ENCODE data around the gene PWWP2B. TPM values are rescaled to one million over a fixed set of nuclear protein-coding genes. Genes with fewer than 3 reads are reported as not detected.

PWWP2B gene
- total and polyA plus RNA-seq, 10 of the 15 experiments (the other 5 are each of a cell fraction or from before 2014, with no cell fraction given) = 0.04 to 0.87 (median 0.35) TPM; not detected in 4

- TF ChIP-seq ZNF592 (IDR thresholded peaks at IDR 0.05) (no peak), BCL3 (IDR thresholded peaks at IDR 0.05; ENCODE audit: borderline replicate concordance, insufficient read depth, low read depth, low read length, poor library complexity, severe bottlenecking) (no peak), BMI1 (IDR thresholded peaks at IDR 0.05; ENCODE audit: borderline replicate concordance) (no peak)
Observed at GRCh38 chr10:132446195-132446581, 49.2 kb downstream of the PWWP2B start (continued).

- H3K9me3 ChIP-seq (replicated peaks; ENCODE audit: control insufficient read depth, insufficient read depth, low read length) = no peaks in the 10 kb centered on the region
- peak; percentile 21 for DNase-seq (ENCODE audit: low read depth, low spot score)
- H3K4me1 ChIP-seq (ENCODE audit: control insufficient read depth, insufficient read depth, low read length) = peaks cover 19% of the 10 kb centered on the region
- no peaks in the 10 kb centered on the region for H3K27me3 ChIP-seq (replicated peaks in 1 of 2; ENCODE audit: control insufficient read depth in 2 of 2, insufficient read depth in 2 of 2, low read length in 1 of 2)
- H4K20me1 ChIP-seq (ENCODE audit: control insufficient read depth, insufficient read depth) = no peaks in the 10 kb centered on the region
- CTCF ChIA-PET = interaction anchor here (0.6 to 1.5 kb wide), 6 partner anchors 24 to 869 kb away, joined by 3 to 8 read pairs (median 4); no protein-coding TSS in a partner anchor
- 43% methylated on average over 14 of the region's 17 CpGs for WGBS (ENCODE audit: insufficient coverage, insufficient replicate concordance, low lambda C conversion rate, missing lambda C conversion rate)
- H3K79me2 ChIP-seq (ENCODE audit: control insufficient read depth, insufficient read depth, low read length) = no peaks in the 10 kb centered on the region
- intact Hi-C loops (cut with micrococcal nuclease; ENCODE audit: unreplicated experiment) = no loop called here
- H2AFZ ChIP-seq (ENCODE audit: control insufficient read depth, low read depth, low read length) = peak overlapping the region; percentile 81
- H3K4me2 ChIP-seq (ENCODE audit: control insufficient read depth, insufficient read depth) = peak overlapping the region; percentile 35; the same call in 1 of the 2 replicates
- ATAC-seq = peak; percentile 84
- peak overlapping the region; percentile 53 for H3K9ac ChIP-seq (ENCODE audit: control insufficient read depth, insufficient read depth, low read length)
- in situ Hi-C loops (cut with MboI) = no loop called here
- RAD21 ChIA-PET (ENCODE audit: unreplicated experiment) = interaction anchor here (1.2 kb wide), 1 partner anchor 59 kb away, joined by 4 read pairs; no protein-coding TSS in a partner anchor
- peak overlapping the region; percentile 62 for H3K27ac ChIP-seq (ENCODE audit: control insufficient read depth, insufficient read depth)
- FAIRE-seq = no peak
- no TSS peak for BruUV-seq (replicated peaks)
- H3K4me3 ChIP-seq = 0 out of 2 replicates have a peak overlapping the region, but pooled peaks have one; percentile 16
- POLR2A ChIA-PET = no interaction called here
- H3K36me3 ChIP-seq (ENCODE audit: control insufficient read depth in 2 of 2, insufficient read depth in 2 of 2, low read length in 1 of 2) = no peaks in the 10 kb centered on the region
- SMC1A ChIA-PET (ENCODE audit: uncharacterized antibody, unreplicated experiment) = interaction anchor here (1.0 kb wide), 1 partner anchor 49 kb away, joined by 3 read pairs; no protein-coding TSS in a partner anchor
- TF ChIP-seq ZNF207 (IDR thresholded peaks at IDR 0.05; ENCODE audit: borderline replicate concordance) (no peak), ZNF274 (IDR thresholded peaks at IDR 0.05; ENCODE audit: insufficient read depth, insufficient read length) (no peak), CHD4 (IDR thresholded peaks at IDR 0.05) (no peak), MTA2 (IDR thresholded peaks at IDR 0.05; ENCODE audit: low read depth) (no peak), E2F4 (IDR thresholded peaks at IDR 0.05; ENCODE audit: low read depth, low read length) (no peak), CBX5 (IDR thresholded peaks at IDR 0.05; ENCODE audit: low read depth) (no peak), DPF2 (IDR thresholded peaks at IDR 0.05) (no peak), BACH1 (IDR thresholded peaks at IDR 0.05; ENCODE audit: borderline replicate concordance) (no peak), ESRRA (IDR thresholded peaks at IDR 0.05; ENCODE audit: low read length) (no peak), NR2F1 (conservative IDR thresholded peaks at IDR 0.05) (0 out of 2 replicates have a peak, but pooled peaks have one; percentile 24)
Observed at GRCh38 chr10:132446661-132447445, 49.9 kb downstream of the PWWP2B start.
